Endodermal cell (in vitro differentiated cells): Measurements from ENCODE around the gene KITLG. TPM values are rescaled to one million over a fixed set of nuclear protein-coding genes. Genes with fewer than 3 reads are reported as not detected.
"Not testable (repeated sequence)": the region's sequence is repeated elsewhere in the genome, so short reads cannot be mapped to it uniquely, and the experiment has no call there.

Experiments used
- DNase-seq: peaks from one replicate; pipeline ENCODE4 v3.0.0-alpha.2; 2017
- H3K27ac ChIP-seq: 2 replicates; pipeline ENCODE4 v1.5.1; 2013; ENCODE audit warnings: mild to moderate bottlenecking, low read depth, low read length, moderate library complexity
- H3K27me3 ChIP-seq: 2 replicates; pipeline ENCODE4 v1.6.1; 2013; ENCODE audit warnings: mild to moderate bottlenecking, low read length, moderate library complexity; ENCODE audit not compliant: insufficient read depth, control insufficient read depth, poor library complexity, severe bottlenecking
- H3K36me3 ChIP-seq: 2 replicates; pipeline ENCODE4 v1.7.0; 2013; ENCODE audit warnings: mild to moderate bottlenecking, low read length, moderate library complexity; ENCODE audit not compliant: control insufficient read depth, insufficient read depth
- H3K4me1 ChIP-seq: one replicate; pipeline ENCODE4 v1.7.0; 2013; ENCODE audit warnings: low read length; ENCODE audit not compliant: control insufficient read depth, insufficient read depth
- H3K4me3 ChIP-seq: 2 replicates; pipeline ENCODE4 v1.5.1; 2013; ENCODE audit warnings: mild to moderate bottlenecking, low read length, moderate library complexity
- H3K9ac ChIP-seq: 2 replicates; pipeline ENCODE4 v1.6.1; 2013; ENCODE audit warnings: mild to moderate bottlenecking, low read length, moderate library complexity; ENCODE audit not compliant: poor library complexity, severe bottlenecking; ENCODE audit errors: extremely low read depth
- H3K9me3 ChIP-seq: 2 replicates; pipeline ENCODE4 v1.6.1; 2013; ENCODE audit warnings: mild to moderate bottlenecking, low read length, moderate library complexity; ENCODE audit not compliant: control insufficient read depth
- H3K27ac Mint-ChIP-seq: 2 replicates; pipeline ENCODE4 v1.8.0; 2020; ENCODE audit warnings: mixed read lengths
- H3K27me3 Mint-ChIP-seq: 2 replicates; pipeline ENCODE4 v1.8.0; 2021; ENCODE audit warnings: mild to moderate bottlenecking, mixed read lengths; ENCODE audit not compliant: insufficient read depth
- H3K36me3 Mint-ChIP-seq: 2 replicates; pipeline ENCODE4 v1.8.0; 2020; ENCODE audit warnings: low read depth, mixed read lengths
- H3K4me1 Mint-ChIP-seq: 2 replicates; pipeline ENCODE4 v1.8.0; 2020; ENCODE audit warnings: mixed read lengths
- H3K4me3 Mint-ChIP-seq: 2 replicates; pipeline ENCODE4 v1.8.0; 2020; ENCODE audit warnings: mild to moderate bottlenecking, moderate library complexity, mixed read lengths
- H3K9me3 Mint-ChIP-seq: 2 replicates; pipeline ENCODE4 v1.8.0; 2020; ENCODE audit warnings: mild to moderate bottlenecking, mixed read lengths
- WGBS, 2 experiments: methylation state at CpG; one replicate each; pipeline versions ENCODE4 v1.1.5 to v1.1.7; 2013; ENCODE audit warnings: missing lambda C conversion rate in 2 of 2, mixed read lengths in 1 of 2; ENCODE audit not compliant: insufficient coverage in 1 of 2, insufficient read length in 1 of 2; 5-methylcytosine and 5-hydroxymethylcytosine counted together
- total RNA-seq, 2 donors: library from RNA; stranded (reverse); fragmentation: NEBNext Ultra II Directional in 1 of 2; extraction: Animal tissue kit (Norgen Biotek cat#: 25700) in 1 of 2; gene quantifications; 2 replicates in 1 of 2; 3 replicates in 1 of 2; pipeline ENCODE4 v1.2.1, GENCODE V29; 2021
- TF ChIP-seq, protein P1 (sequence below): fragments of 200-600 bp; sonication (generic); conservative IDR thresholded peaks from 2 replicates; pipeline ENCODE4 v1.5.0; 2021; ENCODE audit warnings: antibody characterized with exemption, mild to moderate bottlenecking

The KITLG gene
- total RNA-seq, 2 donors from 2014 or later = 7.0 to 14.3 TPM

DNA sequence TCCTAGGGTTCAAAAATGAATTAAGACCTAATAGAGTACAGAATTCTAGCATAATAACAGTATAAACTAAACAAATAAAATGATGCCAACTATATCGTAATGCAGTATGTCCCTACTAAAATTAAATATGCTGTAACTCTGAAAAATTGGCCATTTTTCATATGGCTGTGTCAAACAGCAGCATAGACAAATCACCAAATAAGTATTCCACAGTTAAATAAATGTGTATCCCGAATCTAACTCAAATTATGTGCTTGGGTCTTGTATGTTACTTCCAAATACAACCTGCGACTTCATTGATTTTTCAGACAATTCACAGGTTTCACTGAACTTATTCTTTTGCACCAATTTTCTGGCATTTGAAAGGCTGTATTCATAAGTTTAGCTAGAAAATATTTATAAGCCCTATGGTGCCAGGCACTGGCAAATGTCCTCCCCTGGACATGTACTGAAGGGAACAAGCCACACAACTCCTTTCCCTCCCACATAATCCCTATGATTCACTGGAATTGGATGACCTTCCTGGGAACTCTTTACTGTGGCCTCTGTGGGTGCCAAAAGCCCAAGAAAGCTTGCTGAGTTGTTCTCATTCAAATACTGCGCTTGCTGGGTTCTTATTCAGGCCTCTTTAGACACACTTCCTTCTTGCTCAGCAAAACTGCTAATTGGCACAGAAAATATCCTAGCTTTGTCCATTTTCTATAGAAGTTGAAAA, 108.8 kb downstream of the KITLG start:
- H3K9ac ChIP-seq = no peak overlapping the region
- Mint-ChIP-seq H3K4me1 (no peaks in the 10 kb centered on the region), H3K27me3 (no peaks in the 10 kb centered on the region), H3K9me3 (peaks cover 27% of the 10 kb centered on the region), H3K4me3 (no peak overlapping the region), H3K27ac (no peak overlapping the region), H3K36me3 (peaks cover 6% of the 10 kb centered on the region)
- H3K4me1 ChIP-seq = no peaks in the 10 kb centered on the region
- H3K27me3 ChIP-seq = no peaks in the 10 kb centered on the region
- TF ChIP-seq, protein P1, sequence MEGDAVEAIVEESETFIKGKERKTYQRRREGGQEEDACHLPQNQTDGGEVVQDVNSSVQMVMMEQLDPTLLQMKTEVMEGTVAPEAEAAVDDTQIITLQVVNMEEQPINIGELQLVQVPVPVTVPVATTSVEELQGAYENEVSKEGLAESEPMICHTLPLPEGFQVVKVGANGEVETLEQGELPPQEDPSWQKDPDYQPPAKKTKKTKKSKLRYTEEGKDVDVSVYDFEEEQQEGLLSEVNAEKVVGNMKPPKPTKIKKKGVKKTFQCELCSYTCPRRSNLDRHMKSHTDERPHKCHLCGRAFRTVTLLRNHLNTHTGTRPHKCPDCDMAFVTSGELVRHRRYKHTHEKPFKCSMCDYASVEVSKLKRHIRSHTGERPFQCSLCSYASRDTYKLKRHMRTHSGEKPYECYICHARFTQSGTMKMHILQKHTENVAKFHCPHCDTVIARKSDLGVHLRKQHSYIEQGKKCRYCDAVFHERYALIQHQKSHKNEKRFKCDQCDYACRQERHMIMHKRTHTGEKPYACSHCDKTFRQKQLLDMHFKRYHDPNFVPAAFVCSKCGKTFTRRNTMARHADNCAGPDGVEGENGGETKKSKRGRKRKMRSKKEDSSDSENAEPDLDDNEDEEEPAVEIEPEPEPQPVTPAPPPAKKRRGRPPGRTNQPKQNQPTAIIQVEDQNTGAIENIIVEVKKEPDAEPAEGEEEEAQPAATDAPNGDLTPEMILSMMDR = no peak
- peak overlapping the region; percentile 50 for H3K27ac ChIP-seq
- WGBS, 2 experiments = 85 to 94% methylated on average over 4 of the region's 4 CpGs
- no peaks in the 10 kb centered on the region for H3K9me3 ChIP-seq
- H3K4me3 ChIP-seq = no peak overlapping the region
- no peaks in the 10 kb centered on the region for H3K36me3 ChIP-seq
- no peak for DNase-seq

- H3K9me3 ChIP-seq = no peaks in the 10 kb centered on the region
- Mint-ChIP-seq H3K4me1 (no peaks in the 10 kb centered on the region), H3K27me3 (no peaks in the 10 kb centered on the region), H3K9me3 (peaks cover 44% of the 10 kb centered on the region), H3K27ac (no peak overlapping the region), H3K4me3 (no peak overlapping the region), H3K36me3 (peaks cover 6% of the 10 kb centered on the region)
- no peak overlapping the region for H3K9ac ChIP-seq
- H3K4me1 ChIP-seq = no peaks in the 10 kb centered on the region
- TF ChIP-seq, protein P1 = no peak
- 93 to 100% methylated on average over 1 of the region's 1 CpG for WGBS, 2 experiments
- no peak overlapping the region for H3K27ac ChIP-seq
- H3K36me3 ChIP-seq = no peaks in the 10 kb centered on the region
- H3K27me3 ChIP-seq = no peaks in the 10 kb centered on the region
- DNase-seq = no peak
- H3K4me3 ChIP-seq = no peak overlapping the region
Measured at GRCh38 chr12:88469154-88469553, 111.1 kb downstream of the KITLG start.

GRCh38 chr12:88468581-88468980, 111.7 kb downstream of the KITLG start:
- Mint-ChIP-seq H3K36me3 (peaks cover 6% of the 10 kb centered on the region), H3K27me3 (no peaks in the 10 kb centered on the region), H3K9me3 (peaks cover 49% of the 10 kb centered on the region), H3K27ac (no peak overlapping the region), H3K4me3 (no peak overlapping the region), H3K4me1 (no peaks in the 10 kb centered on the region)
- no peak overlapping the region for H3K27ac ChIP-seq
- H3K36me3 ChIP-seq = no peaks in the 10 kb centered on the region
- H3K9me3 ChIP-seq = no peaks in the 10 kb centered on the region
- no peaks in the 10 kb centered on the region for H3K27me3 ChIP-seq
- TF ChIP-seq, protein P1 = no peak
- no peak overlapping the region for H3K4me3 ChIP-seq
- H3K9ac ChIP-seq = no peak overlapping the region
- no peaks in the 10 kb centered on the region for H3K4me1 ChIP-seq
- 88% methylated on average over 1 of the region's 1 CpG; no CpG with 5 or more reads in 1 of the 2 experiments for WGBS, 2 experiments
- DNase-seq = no peak

- H3K9me3 ChIP-seq, H3K4me1 Mint-ChIP-seq, H3K27me3 ChIP-seq, H3K27ac ChIP-seq, H3K4me3 Mint-ChIP-seq, DNase-seq, H3K27ac Mint-ChIP-seq, H3K4me3 ChIP-seq, H3K27me3 Mint-ChIP-seq, H3K36me3 Mint-ChIP-seq, H3K9ac ChIP-seq, H3K36me3 ChIP-seq, H3K4me1 ChIP-seq: not testable (repeated sequence)
- 96 to 97% methylated on average over 8 to 10 of the region's 10 CpGs for WGBS, 2 experiments
- peaks cover 49% of the 10 kb centered on the region for H3K9me3 Mint-ChIP-seq
Measured at GRCh38 chr12:88466708-88467107, 113.6 kb downstream of the KITLG start.
